ENCODE data around the gene GFY. TPM values are rescaled to one million over a fixed set of nuclear protein-coding genes. Genes with fewer than 3 reads are reported as not detected.

Gene GFY
- total RNA-seq, 1 donor from 2014 or later = not detected

DNA sequence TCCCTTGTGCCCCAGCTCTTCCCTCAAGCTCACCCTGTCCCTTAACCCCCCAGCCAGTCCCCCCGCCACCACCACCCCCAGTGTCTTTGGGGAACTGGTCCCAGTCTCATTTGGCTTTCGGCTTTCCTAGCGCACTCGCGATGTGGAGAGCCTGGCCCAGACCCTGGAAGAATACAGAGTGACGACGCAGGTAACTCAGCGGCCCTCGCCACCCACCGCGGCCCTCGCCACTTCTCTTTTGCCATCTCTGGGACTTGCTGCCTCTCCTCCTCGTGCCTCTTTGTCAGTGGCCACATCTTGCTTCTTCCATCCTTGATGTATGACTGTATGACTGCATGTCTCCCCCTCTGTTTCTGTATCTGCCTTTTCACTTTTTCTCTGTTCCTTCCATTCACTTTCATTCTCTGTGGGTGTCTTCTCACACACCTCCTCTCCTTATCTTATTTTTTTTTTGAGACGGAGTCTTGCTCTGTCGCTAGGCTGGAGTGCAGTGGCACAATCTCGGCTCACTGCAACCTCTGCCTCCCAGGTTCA lies 17.6 kb upstream of the GFY start:
- ATAC-seq (no peak), DNase-seq (ENCODE audit: low spot score) (no peak)

DNA sequence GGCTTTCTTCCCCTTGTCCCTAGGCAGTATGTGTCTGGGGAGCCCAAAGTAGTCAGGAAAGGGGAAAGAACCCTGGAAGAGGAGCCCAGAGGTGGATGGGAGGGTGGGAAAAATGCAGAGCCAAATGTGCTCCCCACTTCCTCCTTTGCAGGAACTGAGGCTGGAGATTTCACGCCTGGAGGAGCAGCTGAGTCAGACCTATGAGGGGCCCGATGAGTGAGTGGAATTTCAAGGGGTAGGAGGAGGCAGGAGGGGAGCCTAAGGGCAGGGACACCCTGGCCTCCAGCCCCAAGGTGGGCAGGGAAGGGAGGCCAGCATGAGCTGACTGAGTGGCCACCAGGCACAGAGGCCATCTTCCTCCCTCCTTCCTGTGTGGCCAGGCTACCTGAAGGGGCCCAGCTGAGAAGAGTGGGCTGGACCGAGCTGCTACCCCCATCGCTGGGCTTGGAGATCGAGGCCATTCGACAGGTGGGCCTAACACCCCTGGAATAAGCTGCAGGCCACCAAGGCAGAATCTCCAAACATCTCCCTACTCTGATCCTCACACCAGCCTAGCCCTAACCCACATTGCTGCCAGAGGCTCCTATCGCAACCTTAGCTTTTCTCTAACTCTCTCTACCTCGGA lies 16.3 kb upstream of the GFY start:
- ATAC-seq (no peak), DNase-seq (ENCODE audit: low spot score) (no peak)

DNA sequence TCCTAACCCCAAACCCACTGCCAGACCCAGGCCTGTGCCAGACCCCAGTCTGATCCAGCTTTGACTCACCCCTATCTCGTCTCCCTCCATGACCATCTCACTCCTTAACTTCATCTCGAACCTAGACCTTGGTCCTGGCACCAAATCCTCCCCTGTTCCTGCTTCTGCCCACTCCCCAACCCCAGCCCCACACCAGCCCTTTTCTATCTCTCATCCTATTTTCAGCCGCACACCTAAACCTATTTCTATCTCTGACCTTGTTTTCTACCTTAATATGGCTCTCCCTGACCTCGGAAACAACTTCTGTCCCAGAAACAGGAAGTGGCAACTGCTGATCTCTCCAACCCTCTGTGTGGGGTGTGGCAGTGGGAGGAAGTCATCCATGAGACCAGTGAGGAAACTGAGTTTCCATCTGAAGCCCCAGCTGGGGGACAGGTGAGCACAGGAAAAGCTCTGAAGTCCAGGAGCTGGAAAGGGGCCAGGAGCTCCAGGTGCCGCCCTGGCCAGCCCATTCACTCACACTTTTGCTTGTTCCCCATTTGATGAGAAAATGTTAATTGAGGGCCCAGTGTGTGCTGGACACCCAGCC lies 15.7 kb upstream of the GFY start:
- ATAC-seq = no peak
- DNase-seq (ENCODE audit: low spot score) = no peak

DNA sequence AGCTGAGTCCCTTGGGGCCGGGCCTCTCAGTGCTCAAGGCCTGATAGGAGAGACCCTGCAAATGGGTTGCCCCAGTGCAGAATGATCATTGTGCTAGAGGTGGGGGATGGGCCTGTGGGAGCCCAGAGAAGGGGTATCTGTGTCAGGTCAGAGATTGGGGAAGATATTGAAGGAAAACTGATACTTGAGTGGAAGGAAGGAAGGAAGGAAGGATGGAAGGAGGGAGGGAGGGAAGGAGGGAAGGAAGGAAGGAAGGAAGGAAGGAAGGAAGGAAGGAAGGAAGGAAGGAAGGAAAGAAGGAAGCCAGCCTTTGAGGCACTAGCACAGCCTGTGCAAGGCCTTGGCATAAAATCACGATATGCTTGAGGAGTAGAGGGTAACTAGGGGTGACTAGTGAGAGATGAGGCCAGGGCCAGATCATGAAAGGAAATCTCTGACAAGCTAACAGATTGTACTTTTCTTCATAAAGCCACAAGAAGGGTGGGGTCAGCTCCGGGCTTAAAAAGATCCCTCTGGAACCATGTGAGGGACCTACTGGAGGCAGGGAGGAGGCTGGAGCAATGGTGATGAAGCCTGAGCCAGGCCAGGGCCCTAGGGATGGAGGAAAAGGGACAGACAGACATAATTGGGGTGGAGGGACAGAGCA lies 13.4 kb upstream of the GFY start:
- DNase-seq (ENCODE audit: low spot score) (no peak), ATAC-seq (no peak)

DNA sequence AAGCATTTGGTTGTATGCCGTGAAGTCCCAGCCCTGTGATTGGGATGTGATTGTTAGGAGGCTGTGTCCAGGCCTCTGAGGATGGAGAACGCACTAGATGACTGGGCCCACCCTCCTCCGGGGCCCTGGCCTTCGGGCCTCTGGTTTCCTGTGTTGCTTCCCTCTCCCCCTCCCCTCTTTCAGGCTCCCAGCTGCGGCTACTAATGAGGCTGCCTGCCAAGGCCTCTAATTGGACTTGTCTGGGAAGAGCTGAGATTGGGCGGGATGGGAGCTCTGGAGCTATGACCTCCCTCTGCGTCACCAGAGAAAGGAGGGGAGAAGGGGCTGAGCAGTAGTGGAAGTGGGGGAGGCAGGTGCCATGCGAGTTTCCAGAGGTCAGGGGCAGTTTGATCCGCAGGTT lies 11.8 kb upstream of the GFY start:
- no peak for DNase-seq (ENCODE audit: low spot score)
- ATAC-seq = no peak

DNA sequence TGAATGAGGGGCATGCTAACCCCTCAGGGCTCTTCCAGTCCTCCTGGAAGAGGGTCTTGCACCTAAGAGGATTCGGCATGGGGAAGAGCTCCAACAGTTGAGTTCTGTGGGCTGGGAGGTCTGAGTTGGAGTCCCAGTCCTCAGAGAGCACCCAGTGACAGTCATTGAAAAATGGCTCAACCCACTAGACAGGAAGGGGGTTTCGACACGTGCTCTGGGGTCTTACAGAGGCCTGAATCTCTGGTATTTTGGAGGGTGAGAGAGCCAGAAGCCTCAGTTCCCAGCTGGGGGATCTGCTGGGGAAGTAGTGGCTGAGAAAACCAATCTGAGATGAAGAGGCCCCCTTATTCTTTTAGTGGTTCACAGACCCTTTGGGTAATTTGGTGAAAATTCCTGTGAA lies 10.9 kb upstream of the GFY start:
- no peak for DNase-seq (ENCODE audit: low spot score)
- no peak for ATAC-seq

DNA sequence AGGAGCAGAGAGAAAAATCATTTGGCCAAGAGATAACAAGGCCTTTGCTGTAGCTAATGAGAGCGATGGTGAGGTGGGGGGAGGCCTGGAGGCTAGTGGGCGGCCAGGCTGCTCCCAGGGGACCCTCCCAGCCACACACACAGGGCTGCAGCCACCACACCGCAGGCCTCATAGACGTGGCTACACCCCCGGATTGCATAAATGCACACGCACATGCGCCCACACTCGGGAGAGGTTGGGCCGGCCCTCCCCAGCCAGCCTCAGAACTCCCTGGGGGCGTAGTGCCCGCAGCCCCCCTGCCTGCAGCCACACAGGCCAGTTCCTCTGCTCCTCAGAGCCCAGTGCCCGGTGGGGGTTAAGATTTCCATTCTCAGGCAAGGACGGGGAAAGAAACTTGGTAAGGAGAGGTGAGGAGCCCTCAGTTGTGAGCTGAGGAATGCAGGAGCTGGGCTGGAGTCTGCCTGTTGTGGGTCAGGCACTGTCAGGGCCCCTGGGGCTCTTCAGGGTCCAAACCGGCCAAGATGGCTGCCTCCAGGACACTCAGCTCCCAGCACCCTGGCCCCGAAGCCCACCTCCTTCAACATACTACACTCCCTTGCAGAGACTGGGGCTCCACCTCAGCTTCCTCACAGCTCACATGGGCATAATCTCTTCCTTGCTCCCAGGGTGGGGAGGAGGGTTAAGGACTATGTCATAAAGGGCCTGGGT lies 9.9 kb upstream of the GFY start:
- no peak for DNase-seq (ENCODE audit: low spot score)
- ATAC-seq = no peak

DNA sequence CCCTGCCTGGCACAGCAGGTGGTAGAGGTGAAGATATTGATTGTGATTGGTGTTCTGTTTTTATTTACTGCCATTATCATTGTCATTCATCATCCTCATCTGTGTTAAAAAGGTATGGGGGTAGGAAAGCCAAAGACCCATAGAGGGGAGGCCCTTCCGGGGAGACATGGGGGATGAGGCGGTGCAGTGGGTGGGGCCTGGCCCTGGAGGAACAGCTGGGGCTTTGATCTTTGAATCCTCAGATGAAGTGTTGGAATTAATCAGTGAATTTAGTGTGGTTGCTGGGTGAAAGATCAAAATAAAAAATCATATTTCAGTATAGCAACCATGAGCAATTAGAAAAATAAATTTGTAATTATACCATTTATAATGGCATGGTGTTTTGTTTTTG lies 9.4 kb upstream of the GFY start:
- no peak for ATAC-seq
- no peak for DNase-seq (ENCODE audit: low spot score)

DNA sequence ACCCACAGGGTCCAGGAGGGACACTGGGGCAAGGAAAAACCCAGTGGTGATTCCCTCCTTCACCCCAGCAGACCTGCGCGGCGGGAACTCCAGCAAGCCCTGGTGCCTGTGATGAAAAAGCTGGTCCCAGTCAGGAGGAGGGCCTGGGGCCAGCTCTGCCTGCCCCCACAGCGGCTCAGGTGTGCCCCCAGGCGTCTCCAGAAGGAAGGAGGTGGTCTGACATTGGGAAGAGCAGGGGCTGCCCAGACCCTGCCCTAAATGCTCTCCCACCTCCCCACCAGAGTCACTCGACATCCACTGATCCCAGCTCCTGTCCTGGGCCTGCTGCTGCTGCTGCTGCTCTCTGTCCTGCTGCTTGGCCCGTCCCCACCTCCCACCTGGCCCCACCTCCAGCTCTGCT lies 8.1 kb upstream of the GFY start:
- ATAC-seq (no peak), DNase-seq (ENCODE audit: low spot score) (no peak)

DNA sequence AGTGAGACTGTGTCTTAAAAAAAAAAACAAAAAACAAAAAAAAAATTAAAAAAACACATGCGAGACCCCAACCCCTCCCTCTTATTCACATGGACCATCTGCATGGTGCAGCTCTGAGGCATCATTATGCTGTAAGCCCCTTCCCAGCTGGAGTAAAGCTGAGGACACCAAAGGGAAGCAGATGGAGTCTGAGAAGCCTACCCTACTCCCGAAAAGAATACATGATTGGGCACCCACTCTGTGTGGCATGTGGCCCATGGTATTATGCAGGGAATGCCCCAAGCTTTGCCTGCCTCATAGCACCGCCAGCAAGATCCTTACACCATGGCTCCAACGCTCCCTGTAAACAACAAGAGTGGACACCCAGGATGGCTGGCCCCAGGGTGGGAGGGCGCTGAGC lies 6.7 kb upstream of the GFY start:
- DNase-seq (ENCODE audit: low spot score) (no peak), ATAC-seq (no peak)

DNA sequence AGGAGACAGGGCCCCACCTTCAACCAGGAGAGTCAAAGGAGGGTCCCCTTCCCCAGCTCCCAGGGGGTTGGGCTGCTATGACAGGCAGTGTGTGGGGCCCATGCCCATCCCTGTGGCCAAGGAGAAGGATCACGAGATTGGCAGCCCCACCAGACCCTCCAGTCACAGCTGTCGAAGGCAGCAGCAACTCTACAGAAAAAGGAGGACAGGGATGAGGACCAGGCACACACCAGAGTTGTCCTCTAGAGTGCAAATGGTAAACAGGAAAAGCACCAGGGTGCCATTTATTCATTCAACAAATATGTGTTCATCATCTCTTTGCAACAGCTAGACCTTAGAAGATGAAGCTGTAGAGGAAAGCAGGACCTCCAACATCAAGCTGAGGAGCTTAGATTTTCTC lies 6.0 kb upstream of the GFY start:
- no peak for ATAC-seq
- no peak for DNase-seq (ENCODE audit: low spot score)

DNA sequence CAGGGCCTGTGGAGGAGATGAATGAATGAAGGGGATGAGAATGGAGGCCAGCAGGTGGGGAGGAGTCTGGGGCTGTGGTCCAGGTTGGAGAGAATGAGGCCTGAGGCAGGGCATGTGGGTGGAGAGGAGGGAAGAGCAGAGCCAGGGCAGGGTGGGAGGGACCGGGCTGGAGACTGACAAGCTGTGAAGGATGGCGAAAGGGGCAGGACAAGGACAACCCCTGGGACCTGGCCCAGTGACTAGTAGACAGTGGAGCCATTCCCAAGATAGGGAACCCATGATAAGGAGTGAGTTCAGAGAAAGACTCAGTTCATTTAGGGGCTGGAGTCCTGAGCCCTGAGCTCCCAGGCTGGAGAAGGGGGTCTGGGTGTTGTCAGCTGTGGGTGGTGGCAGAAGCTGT lies 5.0 kb upstream of the GFY start:
- DNase-seq (ENCODE audit: low spot score) = no peak
- ATAC-seq = no peak

DNA sequence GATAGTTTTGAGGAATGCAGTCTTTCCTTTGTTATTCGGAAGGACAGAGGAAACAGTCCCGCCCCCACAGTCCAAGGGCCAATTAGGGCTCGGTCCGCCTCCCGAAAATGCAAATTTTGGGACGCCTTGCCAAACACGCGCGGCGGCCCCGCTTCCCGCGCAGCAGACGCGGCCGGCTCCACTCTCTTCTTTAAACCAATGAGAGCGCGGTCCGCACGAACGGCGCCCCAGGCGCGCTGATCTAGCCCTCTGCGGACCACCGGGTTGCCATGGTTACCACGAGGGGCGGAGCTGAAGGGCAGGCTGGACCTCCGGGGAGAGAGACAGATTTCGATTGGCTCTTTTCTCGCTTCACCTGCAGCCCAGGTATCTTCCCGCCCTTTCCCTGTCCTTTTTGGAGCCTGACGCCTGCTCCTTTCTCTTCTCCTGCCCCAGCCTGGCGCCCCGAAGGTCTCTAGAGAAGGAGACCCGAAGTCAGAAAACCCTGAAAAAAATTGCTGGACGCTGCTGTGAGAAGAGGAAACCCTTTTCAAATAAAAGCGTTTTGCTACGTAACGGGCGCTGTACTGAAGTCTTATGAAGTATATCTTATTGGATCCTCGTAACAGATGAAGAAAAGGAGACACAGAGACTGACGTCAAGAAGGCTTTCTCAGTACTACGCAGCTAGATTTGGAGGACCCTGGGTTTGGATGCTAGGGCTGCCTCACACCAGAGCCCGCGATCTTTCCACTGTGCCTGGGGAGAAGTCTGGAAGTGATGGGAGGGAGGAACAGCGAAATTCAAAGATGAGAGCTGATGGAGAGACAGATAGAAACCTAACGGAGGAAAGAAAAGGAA lies 3.9 kb upstream of the GFY start:
- ATAC-seq (peak; percentile 72), DNase-seq (ENCODE audit: low spot score) (peak; percentile 54)

DNA sequence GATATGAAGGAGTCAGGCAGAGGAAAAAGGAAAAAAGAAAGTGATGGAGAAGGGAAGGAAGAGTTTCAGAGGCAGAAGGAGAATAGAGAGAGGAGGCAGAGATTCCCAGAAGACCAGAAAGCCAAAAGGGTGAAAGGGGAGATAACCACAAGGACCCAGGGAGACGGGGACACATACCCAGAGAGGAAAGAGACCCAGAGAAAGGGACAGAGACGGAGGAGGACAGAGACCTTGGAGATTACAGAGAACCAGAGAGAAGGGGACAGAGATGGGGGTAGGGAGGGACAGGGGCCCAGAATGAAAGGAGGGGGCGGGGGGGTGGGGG lies 3.3 kb upstream of the GFY start:
- ATAC-seq (no peak), DNase-seq (ENCODE audit: low spot score) (no peak)

DNA sequence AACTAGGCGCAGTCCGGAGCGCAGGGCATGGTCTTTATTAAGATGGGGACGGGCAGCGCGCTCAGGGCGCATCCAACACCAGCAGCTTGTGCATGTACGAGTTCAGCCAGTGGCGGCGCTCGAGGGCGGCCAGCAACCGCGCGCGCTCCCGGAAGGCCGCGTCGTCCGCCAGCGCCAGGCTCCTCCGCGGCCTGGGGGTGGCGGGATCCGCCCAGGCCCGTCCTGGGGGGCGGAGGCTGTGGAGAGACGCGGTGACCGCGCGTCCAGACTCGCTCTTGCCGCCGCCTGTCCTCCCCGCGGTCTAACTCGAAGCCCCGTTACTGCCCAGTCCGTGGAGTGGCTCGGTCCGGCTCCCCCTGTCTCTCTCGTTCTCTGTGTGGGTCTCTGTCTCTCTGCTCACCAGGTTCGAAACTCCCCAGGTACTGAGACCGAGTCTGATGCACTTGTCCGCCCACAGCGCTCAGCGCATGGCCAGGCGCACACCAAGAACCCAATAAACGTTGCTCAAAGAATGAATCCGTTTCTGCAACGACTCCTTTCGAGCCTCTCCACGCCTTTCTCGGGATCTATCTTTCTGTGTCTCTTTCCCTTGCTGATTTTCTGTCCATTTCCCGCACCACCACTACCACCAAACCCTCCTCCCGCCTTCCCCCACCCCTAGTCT lies 2.6 kb upstream of the GFY start:
- peak; percentile 42 for ATAC-seq
- DNase-seq (ENCODE audit: low spot score) = no peak

DNA sequence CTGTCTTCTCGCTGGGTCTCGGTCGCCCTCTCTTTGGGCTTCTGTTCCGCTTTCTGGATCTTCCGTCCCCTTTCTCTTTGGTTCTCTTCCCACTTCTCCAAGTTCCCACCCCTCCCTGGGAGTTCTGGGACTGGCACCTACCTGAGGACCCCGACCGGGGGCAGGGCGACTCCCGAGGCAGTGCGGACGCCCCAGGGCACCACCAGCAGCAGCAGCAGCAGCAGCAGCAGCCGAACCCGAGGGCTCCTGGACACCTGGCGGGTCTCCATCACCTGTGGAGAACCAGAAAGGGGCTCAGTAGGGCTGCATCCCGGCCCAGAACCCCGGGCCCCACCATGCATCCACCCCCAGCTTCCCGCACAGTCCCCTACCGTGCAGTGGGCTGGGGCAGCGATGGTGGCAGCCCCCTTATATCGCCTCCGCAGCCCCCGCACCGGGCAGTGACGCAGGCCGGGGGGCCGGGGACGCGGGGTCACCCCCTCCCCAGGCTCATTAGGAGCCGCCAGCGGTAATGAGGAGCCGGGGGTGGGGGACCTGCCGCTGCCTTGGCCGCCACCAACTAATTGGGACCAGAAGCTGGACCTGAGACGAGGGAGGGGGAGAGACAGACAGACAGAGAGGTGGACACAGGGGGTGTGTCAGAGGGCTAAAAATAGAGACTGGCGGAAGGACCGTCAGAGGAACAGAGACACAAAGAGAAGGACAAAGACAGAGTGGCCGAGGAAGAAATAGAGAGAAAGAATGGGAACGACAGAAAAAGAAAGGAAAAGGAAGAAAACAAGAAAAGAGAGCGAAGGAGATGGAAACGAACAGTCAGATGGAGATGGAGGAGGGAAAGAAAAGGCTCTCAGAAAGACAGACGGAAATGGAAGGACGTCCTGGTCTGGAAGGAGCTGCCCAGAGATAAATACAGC lies 1.9 kb upstream of the GFY start, which contains the start of gene PTH2:
TSS of gene PTH2 (minus strand) at position 371 of the 914 bp plus-strand sequence. CDS start at position 269, 102 bp downstream.
- ATAC-seq (no peak), DNase-seq (ENCODE audit: low spot score) (no peak)

DNA sequence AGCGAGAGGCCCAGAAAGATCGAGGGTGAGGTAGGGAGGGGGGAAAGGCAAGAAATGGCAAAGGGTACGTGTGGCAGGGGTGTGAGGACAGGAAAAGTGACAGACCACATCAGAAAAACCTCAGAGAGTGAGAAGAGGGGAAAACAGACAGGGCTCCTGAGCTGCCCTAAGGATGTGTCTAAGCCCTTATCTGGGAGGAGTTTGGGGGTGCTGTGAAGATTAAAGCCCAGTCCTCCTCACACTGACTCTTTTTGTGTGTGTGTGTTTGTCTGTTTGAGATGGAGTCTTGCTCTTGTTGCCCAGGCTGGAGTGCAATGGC lies 1.2 kb upstream of the GFY start:
- ATAC-seq (no peak), DNase-seq (ENCODE audit: low spot score) (no peak)

DNA sequence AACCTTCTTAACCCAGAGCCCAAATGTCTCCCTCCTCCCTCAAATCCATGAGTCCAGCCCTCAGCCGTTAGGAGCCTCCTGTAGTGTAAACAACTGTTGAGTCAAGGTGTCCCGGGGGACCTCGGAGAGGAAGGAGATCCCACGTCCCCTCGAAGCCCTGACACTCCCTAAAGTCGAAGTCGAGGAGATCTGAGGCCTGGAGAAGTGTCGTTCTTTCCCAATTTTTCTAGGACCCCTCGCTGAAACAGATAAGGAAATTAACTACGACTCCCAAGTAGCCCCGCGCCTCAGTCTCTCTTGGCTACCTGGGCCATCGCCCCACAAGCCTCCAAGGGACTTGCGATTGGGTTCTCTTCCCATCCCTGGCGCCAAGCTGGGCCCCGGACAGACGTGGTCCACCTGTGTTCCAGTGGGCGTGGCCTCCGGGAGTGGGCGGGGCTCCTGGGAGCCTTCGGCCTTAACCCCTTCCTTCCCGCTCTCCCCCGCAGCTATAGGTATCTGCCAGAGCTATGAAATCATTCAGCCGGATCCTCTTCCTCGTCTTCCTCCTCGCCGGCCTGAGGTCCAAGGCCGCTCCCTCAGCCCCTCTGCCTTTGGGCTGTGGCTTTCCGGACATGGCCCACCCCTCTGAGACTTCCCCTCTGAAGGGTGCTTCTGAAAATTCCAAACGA lies 869 bp downstream of the GFY start:
- no peak for DNase-seq (ENCODE audit: low spot score)
- ATAC-seq = no peak

DNA sequence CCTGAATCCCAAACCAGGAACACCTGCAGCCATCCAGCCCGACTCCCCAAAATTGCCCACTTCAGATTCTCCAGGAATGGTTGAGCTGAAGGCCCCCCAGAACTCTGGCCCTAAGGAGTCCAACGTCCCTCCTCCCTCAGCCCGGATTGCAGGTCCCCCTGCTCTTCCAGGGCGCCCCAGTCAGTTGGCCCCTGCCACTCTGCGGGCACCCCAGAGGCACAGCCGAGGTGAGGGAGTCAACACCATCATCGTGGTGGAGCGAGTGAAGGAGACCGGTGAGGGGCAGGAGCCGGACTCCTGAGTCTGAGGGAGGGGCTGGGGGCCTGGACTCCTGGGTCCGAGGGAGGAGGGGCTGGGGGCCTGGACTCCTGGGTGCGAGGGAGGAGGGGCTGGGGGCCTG lies 2.2 kb downstream of the GFY start:
- ATAC-seq (no peak), DNase-seq (ENCODE audit: low spot score) (no peak)

Data from left lobe of liver (tissue), 2 donors.